CD4-positive, CD25-positive, alpha-beta regulatory T cell (primary cell): ENCODE measurements around the gene SRGAP1. TPM values are rescaled to one million over a fixed set of nuclear protein-coding genes. Genes with fewer than 3 reads are reported as not detected.

Experiments
- ATAC-seq, 2 donors: fragments of 150-1000 bp; cut with Tn5 transposase; one replicate each; pipeline ENCODE4 v1.10.0; 2021; ENCODE audit warnings: low read depth in 2 of 2, moderate number of reproducible peaks in 2 of 2, moderate library complexity in 1 of 2
- DNase-seq, 3 donors: peaks; one replicate each; pipeline versions ENCODE4 v3.0.0 to v3.0.0-alpha.2; 2012 to 2022; ENCODE audit warnings: mixed read lengths in 1 of 3
- H3K27ac ChIP-seq: one replicate; pipeline ENCODE4 v1.7.0; 2013; ENCODE audit warnings: mild to moderate bottlenecking, low read length; ENCODE audit not compliant: insufficient read depth, poor library complexity, severe bottlenecking
- H3K27me3 ChIP-seq: one replicate; pipeline ENCODE4 v1.7.0; 2013; ENCODE audit warnings: low read length; ENCODE audit not compliant: control insufficient read depth, insufficient read depth
- H3K36me3 ChIP-seq: one replicate; pipeline ENCODE4 v1.7.0; 2013; ENCODE audit warnings: mild to moderate bottlenecking, low read length, moderate library complexity; ENCODE audit not compliant: control insufficient read depth, insufficient read depth
- H3K4me1 ChIP-seq: 2 replicates; pipeline ENCODE4 v1.7.0; 2013; ENCODE audit warnings: mild to moderate bottlenecking, low read length; ENCODE audit not compliant: insufficient read depth, control insufficient read depth, poor library complexity, severe bottlenecking
- H3K4me3 ChIP-seq: one replicate; pipeline ENCODE4 v1.7.0; 2013; ENCODE audit warnings: low read depth, mild to moderate bottlenecking, low read length, moderate library complexity
- H3K9me3 ChIP-seq, 2 experiments: 1 replicate in 1 of 2; 2 replicates in 1 of 2; pipeline ENCODE4 v1.7.0; 2013; ENCODE audit warnings: low read length in 2 of 2, mild to moderate bottlenecking in 1 of 2, moderate library complexity in 1 of 2; ENCODE audit not compliant: control insufficient read depth in 2 of 2
- H3K27ac Mint-ChIP-seq, 3 donors: one replicate each; pipeline ENCODE4 v1.8.0; 2020 to 2022; ENCODE audit warnings: mild to moderate bottlenecking in 3 of 3, mixed read lengths in 3 of 3, moderate library complexity in 2 of 3
- H3K27me3 Mint-ChIP-seq: one replicate; pipeline ENCODE4 v1.8.0; 2022; ENCODE audit warnings: mild to moderate bottlenecking, mixed read lengths
- H3K36me3 Mint-ChIP-seq: one replicate; pipeline ENCODE4 v1.8.0; 2020; ENCODE audit warnings: mixed read lengths
- H3K4me1 Mint-ChIP-seq, 4 donors: one replicate each; pipeline ENCODE4 v1.8.0; 2020 to 2022; ENCODE audit warnings: mixed read lengths in 4 of 4, mild to moderate bottlenecking in 1 of 4
- H3K4me3 Mint-ChIP-seq, 4 donors: one replicate each; pipeline ENCODE4 v1.8.0; 2020 to 2022; ENCODE audit warnings: mild to moderate bottlenecking in 4 of 4, mixed read lengths in 4 of 4, moderate library complexity in 3 of 4
- H3K9me3 Mint-ChIP-seq, 7 donors: one replicate each; pipeline ENCODE4 v1.8.0; 2020 to 2022; ENCODE audit warnings: mixed read lengths in 7 of 7, mild to moderate bottlenecking in 3 of 7, moderate library complexity in 2 of 7
- polyA plus RNA-seq, 4 donors: library from polyadenylated mRNA; unstranded; fragments of 300-500 nt; fragmentation: Illumina TruSeq; gene quantifications; one replicate each; pipeline ENCODE4 v1.2.3, GENCODE V29; 2021
- total RNA-seq: library from RNA; stranded (reverse); gene quantifications from one replicate; pipeline ENCODE4 v1.2.3, GENCODE V29; 2022

The SRGAP1 gene
- total and polyA plus RNA-seq, 5 donors from 2014 or later: 0.01 to 0.07 (median 0.02) TPM; not detected in 1

- no peak for DNase-seq
- Histone ChIP-seq H3K27ac (no peak overlapping the region), H3K27me3 (no peaks in the 10 kb centered on the region), H3K4me1 (no peaks in the 10 kb centered on the region), H3K9me3 (no peaks in the 10 kb centered on the region), H3K4me3 (no peak overlapping the region), H3K36me3 (no peaks in the 10 kb centered on the region)
- no peaks in the 10 kb centered on the region for H3K4me1 Mint-ChIP-seq
- H3K36me3 Mint-ChIP-seq: no peaks in the 10 kb centered on the region
- H3K27me3 Mint-ChIP-seq: peaks cover 6% of the 10 kb centered on the region
- no peak overlapping the region for H3K27ac Mint-ChIP-seq
- ATAC-seq: no peak
- H3K9me3 Mint-ChIP-seq: peaks cover 0 to 2% (median 0%) of the 10 kb centered on the region in 7 donors
- H3K4me3 Mint-ChIP-seq: no peak overlapping the region
Observed at GRCh38 chr12:64090047-64090446, 245.5 kb downstream of the SRGAP1 start.

- Mint-ChIP-seq H3K27me3 (peaks cover 6% of the 10 kb centered on the region), H3K36me3 (no peaks in the 10 kb centered on the region), H3K4me3 (no peak overlapping the region), H3K9me3 (peaks cover 0 to 2% (median 0%) of the 10 kb centered on the region in 7 donors), H3K27ac (no peak overlapping the region), H3K4me1 (no peaks in the 10 kb centered on the region)
- no peaks in the 10 kb centered on the region for H3K27me3 ChIP-seq
- H3K4me3 ChIP-seq: no peak overlapping the region
- H3K4me1 ChIP-seq: no peaks in the 10 kb centered on the region
- H3K36me3 ChIP-seq: no peaks in the 10 kb centered on the region
- no peak for DNase-seq
- ATAC-seq: no peak
- H3K9me3 ChIP-seq: no peaks in the 10 kb centered on the region
- no peak overlapping the region for H3K27ac ChIP-seq
Observed at GRCh38 chr12:64091186-64091585, 246.7 kb downstream of the SRGAP1 start.

- Mint-ChIP-seq H3K9me3 (peaks cover 0 to 2% (median 0%) of the 10 kb centered on the region in 7 donors), H3K27ac (no peak overlapping the region), H3K36me3 (no peaks in the 10 kb centered on the region), H3K4me1 (no peaks in the 10 kb centered on the region), H3K4me3 (no peak overlapping the region), H3K27me3 (peaks cover 6% of the 10 kb centered on the region)
- H3K27me3 ChIP-seq: no peaks in the 10 kb centered on the region
- ATAC-seq: no peak
- H3K27ac ChIP-seq: no peak overlapping the region
- no peaks in the 10 kb centered on the region for H3K9me3 ChIP-seq
- no peaks in the 10 kb centered on the region for H3K4me1 ChIP-seq
- DNase-seq: no peak
- H3K36me3 ChIP-seq: no peaks in the 10 kb centered on the region
- H3K4me3 ChIP-seq: no peak overlapping the region
Observed at GRCh38 chr12:64092507-64093196, 248.2 kb downstream of the SRGAP1 start.

- DNase-seq (no peak), ATAC-seq (no peak)
- no peak overlapping the region for H3K27ac Mint-ChIP-seq
- Histone ChIP-seq H3K4me1 (no peaks in the 10 kb centered on the region), H3K4me3 (no peak overlapping the region), H3K36me3 (no peaks in the 10 kb centered on the region), H3K27me3 (no peaks in the 10 kb centered on the region), H3K9me3 (no peaks in the 10 kb centered on the region), H3K27ac (no peak overlapping the region)
- H3K4me1 Mint-ChIP-seq: no peaks in the 10 kb centered on the region
- H3K4me3 Mint-ChIP-seq: no peak overlapping the region
- H3K36me3 Mint-ChIP-seq: no peaks in the 10 kb centered on the region
- H3K27me3 Mint-ChIP-seq: peaks cover 9% of the 10 kb centered on the region
- peaks cover 0 to 2% (median 0%) of the 10 kb centered on the region in 7 donors for H3K9me3 Mint-ChIP-seq
Observed at GRCh38 chr12:64093689-64094088, 249.2 kb downstream of the SRGAP1 start.

GRCh38 chr12:64097366-64098105 is 253.0 kb downstream of the SRGAP1 start:
- ATAC-seq (no peak), DNase-seq (no peak)
- Mint-ChIP-seq H3K4me1 (no peaks in the 10 kb centered on the region), H3K27me3 (peaks cover 7% of the 10 kb centered on the region), H3K4me3 (no peak overlapping the region), H3K9me3 (no peaks in the 10 kb centered on the region), H3K36me3 (no peaks in the 10 kb centered on the region), H3K27ac (no peak overlapping the region)
- Histone ChIP-seq H3K4me3 (no peak overlapping the region), H3K4me1 (no peaks in the 10 kb centered on the region), H3K36me3 (no peaks in the 10 kb centered on the region), H3K9me3 (no peaks in the 10 kb centered on the region), H3K27me3 (peaks cover 2% of the 10 kb centered on the region), H3K27ac (no peak overlapping the region)

- H3K36me3 Mint-ChIP-seq: no peaks in the 10 kb centered on the region
- no peak for DNase-seq
- no peak overlapping the region for H3K27ac ChIP-seq
- H3K27ac Mint-ChIP-seq: no peak overlapping the region
- ATAC-seq: no peak
- no peak overlapping the region for H3K4me3 Mint-ChIP-seq
- H3K27me3 ChIP-seq: peaks cover 2% of the 10 kb centered on the region
- H3K4me1 Mint-ChIP-seq: no peaks in the 10 kb centered on the region
- no peaks in the 10 kb centered on the region for H3K36me3 ChIP-seq
- no peaks in the 10 kb centered on the region for H3K4me1 ChIP-seq
- H3K9me3 Mint-ChIP-seq: no peaks in the 10 kb centered on the region
- peaks cover 6% of the 10 kb centered on the region for H3K27me3 Mint-ChIP-seq
- H3K4me3 ChIP-seq: no peak overlapping the region
- no peaks in the 10 kb centered on the region for H3K9me3 ChIP-seq
Observed at GRCh38 chr12:64098709-64099354, 254.3 kb downstream of the SRGAP1 start.

- no peaks in the 10 kb centered on the region for H3K9me3 ChIP-seq
- ATAC-seq: no peak
- Mint-ChIP-seq H3K9me3 (no peaks in the 10 kb centered on the region), H3K36me3 (no peaks in the 10 kb centered on the region), H3K4me1 (no peaks in the 10 kb centered on the region), H3K4me3 (no peak overlapping the region), H3K27ac (no peak overlapping the region), H3K27me3 (peaks cover 11% of the 10 kb centered on the region)
- H3K27ac ChIP-seq: no peak overlapping the region
- H3K36me3 ChIP-seq: no peaks in the 10 kb centered on the region
- H3K4me3 ChIP-seq: no peak overlapping the region
- H3K27me3 ChIP-seq: peaks cover 2% of the 10 kb centered on the region
- no peaks in the 10 kb centered on the region for H3K4me1 ChIP-seq
- no peak for DNase-seq
Observed at GRCh38 chr12:64099397-64099796, 254.9 kb downstream of the SRGAP1 start.
